ENCODE measurements around the gene OSBP2. TPM values are rescaled to one million over a fixed set of nuclear protein-coding genes. Genes with fewer than 3 reads are reported as not detected.

OSBP2 gene
- total and polyA plus RNA-seq, 2 of the 13 experiments (the other 11 are each of a cell fraction or from before 2014, with no cell fraction given): 5.0 to 7.7 TPM

GRCh38 chr22:30892286-30892685, 197.6 kb downstream of the OSBP2 start:
- ChIA-PET POLR2A (no interaction called here), CTCF (ENCODE audit: low intra/inter-chr PET ratio, low total read pairs) (no interaction called here)
- Histone ChIP-seq H3K27me3 (ENCODE audit: control insufficient read depth in 1 of 2, insufficient read depth in 2 of 2, low read length in 2 of 2) (no peaks in the 10 kb centered on the region), H3K79me2 (ENCODE audit: insufficient read depth, low read length) (no peaks in the 10 kb centered on the region), H3K9me3 (ENCODE audit: low read length) (no peaks in the 10 kb centered on the region), H3K36me3 (replicated peaks in 1 of 2; ENCODE audit: control insufficient read depth in 1 of 2, insufficient read depth in 2 of 2, low read length in 2 of 2) (peaks cover 7 to 14% of the 10 kb centered on the region in 2 experiments; a peak in 4 of 5 replicates), H3K4me2 (ENCODE audit: low read depth, low read length) (no peak overlapping the region), H3K9ac (ENCODE audit: insufficient read depth, low read depth, low read length) (no peak overlapping the region), H2AFZ (ENCODE audit: low read length) (no peak overlapping the region), H3K4me1 (ENCODE audit: insufficient read depth, low read length) (peaks cover 9% of the 10 kb centered on the region), H4K20me1 (ENCODE audit: insufficient read depth, low read length) (no peaks in the 10 kb centered on the region), H3K4me3 (replicated peaks in 1 of 3; ENCODE audit: insufficient read depth in 1 of 3, low read depth in 2 of 3, low read length in 3 of 3) (no peak overlapping the region), H3K27ac (ENCODE audit: extremely low read length, insufficient read depth, low read length) (no peak overlapping the region)
- TF ChIP-seq ZNF781 (CRISPR knock-in tag; IDR thresholded peaks at IDR 0.05; ENCODE audit: borderline replicate concordance, not compliant biosample characterization) (no peak), ZNF800 (CRISPR knock-in tag; IDR thresholded peaks at IDR 0.05) (no peak), ZZZ3 (CRISPR knock-in tag; IDR thresholded peaks at IDR 0.05; ENCODE audit: borderline replicate concordance) (no peak), ZNF367 (CRISPR knock-in tag; IDR thresholded peaks at IDR 0.05; ENCODE audit: borderline replicate concordance) (no peak), MED13 (CRISPR knock-in tag; IDR thresholded peaks at IDR 0.05) (no peak), ZNF547 (CRISPR knock-in tag; IDR thresholded peaks at IDR 0.05) (no peak), TP53 (CRISPR knock-in tag; conservative IDR thresholded peaks at IDR 0.05) (no peak), ARNT2 (CRISPR knock-in tag; IDR thresholded peaks at IDR 0.05; ENCODE audit: low read depth) (no peak), MYPOP (CRISPR knock-in tag; IDR thresholded peaks at IDR 0.05) (no peak)
- BruUV-seq (replicated peaks): no TSS peak
- DNase-seq (ENCODE audit: low spot score): no peak
- in situ Hi-C loops (cut with HindIII; ENCODE audit: extremely low pct_ligation_motif_present, low pct_unique_long_range_greater_than_20kb): loop anchor here (10.0 kb wide), 1 partner anchor 127 kb away; no protein-coding TSS in a partner anchor
- no peak for FAIRE-seq
- 82% methylated on average over 6 of the region's 8 CpGs for WGBS (ENCODE audit: low lambda C conversion rate)
- intact Hi-C loops (cut with micrococcal nuclease; ENCODE audit: unreplicated experiment): no loop called here
- no peak for ATAC-seq
